MM.1S (cell line): ENCODE measurements around the gene COLEC12.

Experiments
- DNase-seq: peaks from one replicate; pipeline ENCODE4 v3.0.0-alpha.2; 2015
- H2AFZ ChIP-seq: fragments of 300-600 bp; sonication (generic); 2 replicates; pipeline ENCODE4 v1.6.0; 2016; ENCODE audit warnings: antibody characterized with exemption, low read length
- H3F3A ChIP-seq: fragments of 300-600 bp; sonication (generic); 2 replicates; pipeline ENCODE4 v1.6.1; 2016; ENCODE audit warnings: mild to moderate bottlenecking, antibody characterized with exemption, low read length, moderate library complexity, mixed read lengths; ENCODE audit not compliant: insufficient read depth
- H3K27ac ChIP-seq: fragments of 300-600 bp; sonication (generic); 2 replicates; pipeline ENCODE4 v1.5.1; 2016; ENCODE audit warnings: mild to moderate bottlenecking, low read length
- H3K27me3 ChIP-seq: fragments of 300-600 bp; sonication (generic); replicated peaks from 2 replicates; pipeline ENCODE4 v1.6.0; 2016; ENCODE audit warnings: low read length; ENCODE audit not compliant: insufficient read depth
- H3K36me3 ChIP-seq: fragments of 300-600 bp; sonication (generic); replicated peaks from 2 replicates; pipeline ENCODE4 v1.6.1; 2016; ENCODE audit warnings: mild to moderate bottlenecking, low read length, mixed read lengths; ENCODE audit not compliant: insufficient read depth
- H3K4me1 ChIP-seq: fragments of 300-600 bp; sonication (generic); 2 replicates; pipeline ENCODE4 v1.6.1; 2016; ENCODE audit warnings: low read length, mixed read lengths
- H3K4me2 ChIP-seq: fragments of 300-600 bp; sonication (generic); 2 replicates; pipeline ENCODE4 v1.6.0; 2016; ENCODE audit warnings: low read depth, low read length
- H3K4me3 ChIP-seq: fragments of 300-600 bp; sonication (generic); 2 replicates; pipeline ENCODE4 v1.5.1; 2016; ENCODE audit warnings: low read length, mixed read lengths
- H3K79me2 ChIP-seq: fragments of 300-600 bp; sonication (generic); 2 replicates; pipeline ENCODE4 v1.6.1; 2016; ENCODE audit warnings: mixed run types, low read length, mixed read lengths
- H3K9ac ChIP-seq: fragments of 300-600 bp; sonication (generic); 2 replicates; pipeline ENCODE4 v1.6.1; 2016; ENCODE audit warnings: low read length, mixed read lengths
- H3K9me2 ChIP-seq: fragments of 300-600 bp; sonication (generic); replicated peaks from 2 replicates; pipeline ENCODE4 v1.6.1; 2016; ENCODE audit warnings: mild to moderate bottlenecking, low read length, mixed read lengths; ENCODE audit not compliant: insufficient read depth
- H3K9me3 ChIP-seq: fragments of 300-600 bp; sonication (generic); replicated peaks from 2 replicates; pipeline ENCODE4 v1.6.1; 2016; ENCODE audit warnings: mild to moderate bottlenecking, low read length, mixed read lengths; ENCODE audit not compliant: insufficient read depth
- H4K20me1 ChIP-seq: fragments of 300-600 bp; sonication (generic); 2 replicates; pipeline ENCODE4 v1.6.1; 2016; ENCODE audit warnings: mild to moderate bottlenecking, low read length, moderate library complexity, mixed read lengths; ENCODE audit not compliant: insufficient read depth
- CTCF ChIP-seq: fragments of 300-600 bp; sonication (generic); IDR thresholded peaks from 2 replicates; pipeline ENCODE4 v1.5.1; 2016; ENCODE audit warnings: antibody characterized with exemption, low read length, mixed read lengths
- EZH2 ChIP-seq: fragments of 300-600 bp; sonication (generic); optimal IDR thresholded peaks from 2 replicates; pipeline ENCODE3; 2017; ENCODE audit warnings: low read depth, mild to moderate bottlenecking, antibody characterized with exemption, low read length, mixed read lengths
- EZH2phosphoT487 ChIP-seq: fragments of 300-600 bp; sonication (generic); IDR thresholded peaks from 2 replicates; pipeline ENCODE4 v1.6.1; 2018; ENCODE audit warnings: antibody characterized with exemption, low read length

COLEC12 gene

DNA sequence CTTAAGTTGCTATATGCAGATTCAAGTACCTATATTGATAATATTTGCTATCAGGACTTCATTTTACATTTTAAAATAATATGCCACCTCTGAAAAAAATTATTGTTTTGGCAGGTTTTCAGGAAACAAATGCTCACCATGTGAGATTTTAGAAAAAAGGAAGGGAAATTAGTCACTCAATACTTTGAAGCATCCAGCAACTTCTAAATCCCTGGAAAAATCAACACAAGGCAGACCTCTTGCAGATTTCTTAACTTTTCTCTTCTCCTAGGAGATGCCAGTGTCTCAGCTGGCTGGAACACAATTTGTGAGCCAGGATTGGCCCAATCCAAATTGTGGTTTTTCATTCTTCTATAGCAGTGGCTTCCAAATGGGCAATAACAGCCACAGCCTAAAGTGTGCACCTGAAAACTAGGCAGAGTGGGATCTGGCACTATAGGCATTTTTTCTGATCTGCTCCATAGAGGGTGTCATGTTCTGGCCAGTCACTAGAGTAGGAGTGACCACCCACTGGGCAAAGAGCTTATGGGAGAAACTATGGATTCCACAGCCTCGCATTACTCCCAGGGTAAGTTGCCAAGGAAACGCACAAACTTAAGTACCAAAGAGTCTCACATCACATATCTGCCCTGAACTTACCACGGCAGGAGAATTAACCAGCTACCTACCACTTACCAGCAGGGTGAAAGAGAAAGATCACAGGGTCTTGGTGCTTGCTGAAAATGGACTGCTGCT, 204.6 kb downstream of the COLEC12 start:
- Histone ChIP-seq H3K9me3 (no peaks in the 10 kb centered on the region), H3K4me2 (no peak overlapping the region)
- DNase-seq = no peak

GRCh38 chr18:294566-294965, 205.9 kb downstream of the COLEC12 start:
- TF ChIP-seq EZH2phosphoT487 (no peak), EZH2 (no peak), CTCF (no peak)
- DNase-seq = no peak
- Histone ChIP-seq H4K20me1 (no peaks in the 10 kb centered on the region), H3K79me2 (no peaks in the 10 kb centered on the region), H3K27me3 (no peaks in the 10 kb centered on the region), H3K9me3 (no peaks in the 10 kb centered on the region), H3K36me3 (no peaks in the 10 kb centered on the region), H3K4me2 (no peak overlapping the region), H3K4me1 (no peaks in the 10 kb centered on the region), H3K4me3 (no peak overlapping the region), H3K27ac (no peak overlapping the region), H3F3A (no peaks in the 10 kb centered on the region), H3K9me2 (no peaks in the 10 kb centered on the region), H2AFZ (no peak overlapping the region), H3K9ac (no peak overlapping the region)

More for the DNA sequence above, 204.6 kb downstream of the COLEC12 start:
- Histone ChIP-seq H3K9ac (no peak overlapping the region), H3F3A (no peaks in the 10 kb centered on the region), H4K20me1 (no peaks in the 10 kb centered on the region), H3K4me3 (no peak overlapping the region), H3K9me2 (no peaks in the 10 kb centered on the region), H3K27ac (no peak overlapping the region), H3K79me2 (no peaks in the 10 kb centered on the region), H3K36me3 (no peaks in the 10 kb centered on the region), H2AFZ (no peak overlapping the region), H3K27me3 (no peaks in the 10 kb centered on the region), H3K4me1 (no peaks in the 10 kb centered on the region)
- no peak for TF ChIP-seq CTCF

GRCh38 chr18:293536-293935, 207.0 kb downstream of the COLEC12 start:
- Histone ChIP-seq H2AFZ (no peak overlapping the region), H3K36me3 (no peaks in the 10 kb centered on the region), H3K79me2 (no peaks in the 10 kb centered on the region), H3K4me2 (no peak overlapping the region), H3K27ac (no peak overlapping the region), H3F3A (no peaks in the 10 kb centered on the region), H4K20me1 (no peaks in the 10 kb centered on the region), H3K27me3 (no peaks in the 10 kb centered on the region), H3K9ac (no peak overlapping the region), H3K4me1 (no peaks in the 10 kb centered on the region), H3K4me3 (no peak overlapping the region), H3K9me3 (no peaks in the 10 kb centered on the region), H3K9me2 (no peaks in the 10 kb centered on the region)
- TF ChIP-seq EZH2 (no peak), EZH2phosphoT487 (no peak), CTCF (no peak)
- no peak for DNase-seq
